Measurements from ENCODE around the gene DDC. TPM values are rescaled to one million over a fixed set of nuclear protein-coding genes. Genes with fewer than 3 reads are reported as not detected.

DDC gene
- total RNA-seq, 1 experiment from 2014 or later = not detected

DNA sequence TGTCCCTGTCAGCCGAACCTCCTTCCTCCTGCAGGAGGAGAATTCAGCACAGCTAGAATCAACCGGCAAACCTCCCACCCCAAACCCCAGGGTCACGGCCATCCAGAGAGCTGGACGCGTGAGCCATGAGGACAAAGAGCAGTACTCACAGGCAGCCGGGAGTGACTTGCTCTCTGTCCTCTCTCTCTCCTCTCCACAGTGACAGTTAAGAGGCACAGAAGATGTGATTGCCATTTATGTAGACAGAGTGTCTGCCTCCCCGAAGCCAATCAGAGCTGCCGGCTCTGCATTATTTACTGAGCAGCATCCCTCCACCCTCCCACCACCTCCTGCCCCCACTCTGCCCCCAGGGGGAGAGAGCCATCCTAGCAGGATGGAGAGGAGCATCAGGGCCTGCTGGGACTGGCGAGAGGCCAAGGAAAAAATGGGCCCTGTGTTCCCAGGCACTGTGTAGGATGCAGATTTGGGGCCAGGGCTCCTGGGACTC, 4.3 kb downstream of the DDC start:
- POLR2A ChIA-PET = interaction anchor here (0.5 kb wide), 1 partner anchor 50 kb away, joined by 3 read pairs; no protein-coding TSS in a partner anchor
- CTCF ChIA-PET = no interaction called here
- no peak overlapping the region for H3K4me2 ChIP-seq (ENCODE audit: low read length)
- no peaks in the 10 kb centered on the region for H3K36me3 ChIP-seq (ENCODE audit: control insufficient read depth in 1 of 2, insufficient read depth in 2 of 2, low read length in 2 of 2)
- no peaks in the 10 kb centered on the region for H3K9me3 ChIP-seq (ENCODE audit: control insufficient read depth in 1 of 2, insufficient read depth in 1 of 2, low read depth in 1 of 2, low read length in 2 of 2)
- H3K27me3 ChIP-seq (ENCODE audit: insufficient read depth, low read length) = peaks cover 35% of the 10 kb centered on the region
- H3K4me1 ChIP-seq (ENCODE audit: control insufficient read depth in 1 of 2, insufficient read depth in 2 of 2, low read length in 2 of 2) = no peaks in the 10 kb centered on the region
- no peaks in the 10 kb centered on the region for H3K9me2 ChIP-seq (ENCODE audit: insufficient read depth)
- no peak for DNase-seq (ENCODE audit: low read depth, low spot score)
- ATAC-seq = no peak
- no peaks in the 10 kb centered on the region for H3K79me2 ChIP-seq (ENCODE audit: insufficient read depth, low read length)
- TF ChIP-seq, protein P1, sequence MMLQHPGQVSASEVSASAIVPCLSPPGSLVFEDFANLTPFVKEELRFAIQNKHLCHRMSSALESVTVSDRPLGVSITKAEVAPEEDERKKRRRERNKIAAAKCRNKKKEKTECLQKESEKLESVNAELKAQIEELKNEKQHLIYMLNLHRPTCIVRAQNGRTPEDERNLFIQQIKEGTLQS (IDR thresholded peaks at IDR 0.05) = no peak
- no peak for TF ChIP-seq RAD21 (IDR thresholded peaks at IDR 0.05; ENCODE audit: low read depth)
- no peak for TF ChIP-seq SRF (IDR thresholded peaks at IDR 0.05; ENCODE audit: low read depth)
- TF ChIP-seq, protein P2, sequence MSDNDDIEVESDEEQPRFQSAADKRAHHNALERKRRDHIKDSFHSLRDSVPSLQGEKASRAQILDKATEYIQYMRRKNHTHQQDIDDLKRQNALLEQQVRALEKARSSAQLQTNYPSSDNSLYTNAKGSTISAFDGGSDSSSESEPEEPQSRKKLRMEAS (IDR thresholded peaks at IDR 0.05) = no peak
- TF ChIP-seq, protein P3, sequence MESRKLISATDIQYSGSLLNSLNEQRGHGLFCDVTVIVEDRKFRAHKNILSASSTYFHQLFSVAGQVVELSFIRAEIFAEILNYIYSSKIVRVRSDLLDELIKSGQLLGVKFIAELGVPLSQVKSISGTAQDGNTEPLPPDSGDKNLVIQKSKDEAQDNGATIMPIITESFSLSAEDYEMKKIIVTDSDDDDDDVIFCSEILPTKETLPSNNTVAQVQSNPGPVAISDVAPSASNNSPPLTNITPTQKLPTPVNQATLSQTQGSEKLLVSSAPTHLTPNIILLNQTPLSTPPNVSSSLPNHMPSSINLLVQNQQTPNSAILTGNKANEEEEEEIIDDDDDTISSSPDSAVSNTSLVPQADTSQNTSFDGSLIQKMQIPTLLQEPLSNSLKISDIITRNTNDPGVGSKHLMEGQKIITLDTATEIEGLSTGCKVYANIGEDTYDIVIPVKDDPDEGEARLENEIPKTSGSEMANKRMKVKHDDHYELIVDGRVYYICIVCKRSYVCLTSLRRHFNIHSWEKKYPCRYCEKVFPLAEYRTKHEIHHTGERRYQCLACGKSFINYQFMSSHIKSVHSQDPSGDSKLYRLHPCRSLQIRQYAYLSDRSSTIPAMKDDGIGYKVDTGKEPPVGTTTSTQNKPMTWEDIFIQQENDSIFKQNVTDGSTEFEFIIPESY (IDR thresholded peaks at IDR 0.05; ENCODE audit: extremely low read depth, insufficient replicate concordance, low read length) = no peak
- TF ChIP-seq, protein P4, sequence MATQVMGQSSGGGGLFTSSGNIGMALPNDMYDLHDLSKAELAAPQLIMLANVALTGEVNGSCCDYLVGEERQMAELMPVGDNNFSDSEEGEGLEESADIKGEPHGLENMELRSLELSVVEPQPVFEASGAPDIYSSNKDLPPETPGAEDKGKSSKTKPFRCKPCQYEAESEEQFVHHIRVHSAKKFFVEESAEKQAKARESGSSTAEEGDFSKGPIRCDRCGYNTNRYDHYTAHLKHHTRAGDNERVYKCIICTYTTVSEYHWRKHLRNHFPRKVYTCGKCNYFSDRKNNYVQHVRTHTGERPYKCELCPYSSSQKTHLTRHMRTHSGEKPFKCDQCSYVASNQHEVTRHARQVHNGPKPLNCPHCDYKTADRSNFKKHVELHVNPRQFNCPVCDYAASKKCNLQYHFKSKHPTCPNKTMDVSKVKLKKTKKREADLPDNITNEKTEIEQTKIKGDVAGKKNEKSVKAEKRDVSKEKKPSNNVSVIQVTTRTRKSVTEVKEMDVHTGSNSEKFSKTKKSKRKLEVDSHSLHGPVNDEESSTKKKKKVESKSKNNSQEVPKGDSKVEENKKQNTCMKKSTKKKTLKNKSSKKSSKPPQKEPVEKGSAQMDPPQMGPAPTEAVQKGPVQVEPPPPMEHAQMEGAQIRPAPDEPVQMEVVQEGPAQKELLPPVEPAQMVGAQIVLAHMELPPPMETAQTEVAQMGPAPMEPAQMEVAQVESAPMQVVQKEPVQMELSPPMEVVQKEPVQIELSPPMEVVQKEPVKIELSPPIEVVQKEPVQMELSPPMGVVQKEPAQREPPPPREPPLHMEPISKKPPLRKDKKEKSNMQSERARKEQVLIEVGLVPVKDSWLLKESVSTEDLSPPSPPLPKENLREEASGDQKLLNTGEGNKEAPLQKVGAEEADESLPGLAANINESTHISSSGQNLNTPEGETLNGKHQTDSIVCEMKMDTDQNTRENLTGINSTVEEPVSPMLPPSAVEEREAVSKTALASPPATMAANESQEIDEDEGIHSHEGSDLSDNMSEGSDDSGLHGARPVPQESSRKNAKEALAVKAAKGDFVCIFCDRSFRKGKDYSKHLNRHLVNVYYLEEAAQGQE (IDR thresholded peaks at IDR 0.05; ENCODE audit: low read depth) = no peak
- no peak for TF ChIP-seq EZH2phosphoT487 (IDR thresholded peaks at IDR 0.05; ENCODE audit: borderline replicate concordance)
- no peak for TF ChIP-seq POLR2A (IDR thresholded peaks at IDR 0.05; ENCODE audit: borderline replicate concordance, extremely low read depth, insufficient read depth, insufficient read length)
- TF ChIP-seq EGR1 (IDR thresholded peaks at IDR 0.05; ENCODE audit: low read depth) = no peak
- no peak overlapping the region for H2AFZ ChIP-seq (ENCODE audit: low read depth, low read length, poor library complexity, severe bottlenecking)
- intact Hi-C loops (cut with micrococcal nuclease) = no loop called here
- BruUV-seq (replicated peaks) = no TSS peak
- no peaks in the 10 kb centered on the region for H4K20me1 ChIP-seq (ENCODE audit: insufficient read depth)
- H3K4me3 ChIP-seq (replicated peaks in 1 of 2; ENCODE audit: low read depth in 1 of 2, low read length in 2 of 2) = no peak overlapping the region
- no peak overlapping the region for H3K9ac ChIP-seq (ENCODE audit: low read length)
- RAD21 ChIA-PET (ENCODE audit: low non-redundant PET in 1 of 2, low total read pairs in 2 of 2, uncharacterized antibody in 2 of 2, unreplicated experiment in 2 of 2) = no interaction called here
- H3K27ac ChIP-seq (ENCODE audit: low read depth, low read length) = no peak overlapping the region

All from HCT116 (cell line).